ENCODE results near the gene HOXA3. TPM values are rescaled to one million over a fixed set of nuclear protein-coding genes. Genes with fewer than 3 reads are reported as not detected.

The HOXA3 gene
- total RNA-seq, 3 donors from 2014 or later (not counting 1 experiment from before 2014, with no cell fraction given) = 0.32 to 0.78 (median 0.35) TPM

GRCh38 chr7:27105301-27106031 is 46.9 kb downstream of the HOXA3 start:
- Mint-ChIP-seq H3K27ac (no peak overlapping the region), H3K27me3 (ENCODE audit: low read depth in 2 of 2) (peaks cover 41 to 50% of the 10 kb centered on the region in 2 donors), H3K4me1 (peaks cover 17 to 21% of the 10 kb centered on the region in 2 donors), H3K36me3 (peaks cover 19% of the 10 kb centered on the region), H3K4me3 (no peak overlapping the region), H3K9me3 (no peaks in the 10 kb centered on the region)
- Histone ChIP-seq H3K4me1 (ENCODE audit: control insufficient read depth, insufficient read depth, low read length) (peaks cover 12% of the 10 kb centered on the region), H3K27ac (ENCODE audit: low read length) (no peak overlapping the region), H3K27me3 (ENCODE audit: control insufficient read depth, insufficient read depth, low read length) (peaks cover 25% of the 10 kb centered on the region), H3K9me3 (ENCODE audit: control insufficient read depth, insufficient read depth, low read length) (no peaks in the 10 kb centered on the region), H3K36me3 (ENCODE audit: control insufficient read depth, insufficient read depth, low read length) (no peaks in the 10 kb centered on the region), H3K4me3 (ENCODE audit: low read length) (no peak overlapping the region)
- no peak for TF ChIP-seq CTCF (IDR thresholded peaks at IDR 0.05)
- WGBS (ENCODE audit: insufficient coverage) = 91% methylated on average over 11 of the region's 13 CpGs
- intact Hi-C loops (cut with micrococcal nuclease) = no loop called here
- no peak for ATAC-seq
- no peak for DNase-seq

- WGBS (ENCODE audit: insufficient coverage) = 91% methylated on average over 12 of the region's 13 CpGs
- no peak overlapping the region for H3K27ac Mint-ChIP-seq
- no peak overlapping the region for H3K27ac ChIP-seq (ENCODE audit: low read length)
These were observed 47.9 kb downstream of the HOXA3 start for GRCh38 chr7:27104341-27105058.

GRCh38 chr7:27103489-27104226 is 48.7 kb downstream of the HOXA3 start:
- H3K36me3 ChIP-seq (ENCODE audit: control insufficient read depth, insufficient read depth, low read length) = peaks cover 3% of the 10 kb centered on the region
- H3K36me3 Mint-ChIP-seq = peaks cover 36% of the 10 kb centered on the region
- no peak for TF ChIP-seq CTCF (IDR thresholded peaks at IDR 0.05)

More at GRCh38 chr7:27104341-27105058, 47.9 kb downstream of the HOXA3 start:
- Histone ChIP-seq H3K36me3 (ENCODE audit: control insufficient read depth, insufficient read depth, low read length) (no peaks in the 10 kb centered on the region), H3K4me3 (ENCODE audit: low read length) (no peak overlapping the region), H3K4me1 (ENCODE audit: control insufficient read depth, insufficient read depth, low read length) (peaks cover 12% of the 10 kb centered on the region), H3K9me3 (ENCODE audit: control insufficient read depth, insufficient read depth, low read length) (no peaks in the 10 kb centered on the region), H3K27me3 (ENCODE audit: control insufficient read depth, insufficient read depth, low read length) (peaks cover 25% of the 10 kb centered on the region)
- peaks cover 20 to 25% of the 10 kb centered on the region in 2 donors for H3K4me1 Mint-ChIP-seq
- H3K27me3 Mint-ChIP-seq (ENCODE audit: low read depth in 2 of 2) = peaks cover 41 to 60% of the 10 kb centered on the region in 2 donors
- H3K36me3 Mint-ChIP-seq = peaks cover 28% of the 10 kb centered on the region
- TF ChIP-seq CTCF (IDR thresholded peaks at IDR 0.05) = no peak
- no peaks in the 10 kb centered on the region for H3K9me3 Mint-ChIP-seq
- intact Hi-C loops (cut with micrococcal nuclease) = no loop called here
- ATAC-seq (no peak), DNase-seq (no peak)
- no peak overlapping the region for H3K4me3 Mint-ChIP-seq

More at GRCh38 chr7:27103489-27104226, 48.7 kb downstream of the HOXA3 start:
- peaks cover 48 to 68% of the 10 kb centered on the region in 2 donors for H3K27me3 Mint-ChIP-seq (ENCODE audit: low read depth in 2 of 2)
- no peak overlapping the region for H3K4me3 ChIP-seq (ENCODE audit: low read length)
- ATAC-seq (no peak), DNase-seq (no peak)
- intact Hi-C loops (cut with micrococcal nuclease) = no loop called here
- peaks cover 16% of the 10 kb centered on the region for H3K4me1 ChIP-seq (ENCODE audit: control insufficient read depth, insufficient read depth, low read length)
- H3K27ac ChIP-seq (ENCODE audit: low read length) = no peak overlapping the region
- H3K9me3 ChIP-seq (ENCODE audit: control insufficient read depth, insufficient read depth, low read length) = no peaks in the 10 kb centered on the region
- no peaks in the 10 kb centered on the region for H3K9me3 Mint-ChIP-seq
- H3K4me3 Mint-ChIP-seq = no peak overlapping the region
- 62% methylated on average over 32 of the region's 35 CpGs for WGBS (ENCODE audit: insufficient coverage)
- peaks cover 27 to 32% of the 10 kb centered on the region in 2 donors for H3K4me1 Mint-ChIP-seq
- peaks cover 29% of the 10 kb centered on the region for H3K27me3 ChIP-seq (ENCODE audit: control insufficient read depth, insufficient read depth, low read length)
- H3K27ac Mint-ChIP-seq = no peak overlapping the region
